GM21447 (cell line): ENCODE results near the gene ASPSCR1.
"Not testable (repeated sequence)": the region's sequence is repeated elsewhere in the genome, so short reads cannot be mapped to it uniquely, and the experiment has no call there.

Experiments used
- ATAC-seq: cut with Tn5 transposase; IDR thresholded peaks from one replicate; pipeline ENCODE4 v1.9.1; 2021; ENCODE audit not compliant: unreplicated experiment

Gene ASPSCR1

DNA sequence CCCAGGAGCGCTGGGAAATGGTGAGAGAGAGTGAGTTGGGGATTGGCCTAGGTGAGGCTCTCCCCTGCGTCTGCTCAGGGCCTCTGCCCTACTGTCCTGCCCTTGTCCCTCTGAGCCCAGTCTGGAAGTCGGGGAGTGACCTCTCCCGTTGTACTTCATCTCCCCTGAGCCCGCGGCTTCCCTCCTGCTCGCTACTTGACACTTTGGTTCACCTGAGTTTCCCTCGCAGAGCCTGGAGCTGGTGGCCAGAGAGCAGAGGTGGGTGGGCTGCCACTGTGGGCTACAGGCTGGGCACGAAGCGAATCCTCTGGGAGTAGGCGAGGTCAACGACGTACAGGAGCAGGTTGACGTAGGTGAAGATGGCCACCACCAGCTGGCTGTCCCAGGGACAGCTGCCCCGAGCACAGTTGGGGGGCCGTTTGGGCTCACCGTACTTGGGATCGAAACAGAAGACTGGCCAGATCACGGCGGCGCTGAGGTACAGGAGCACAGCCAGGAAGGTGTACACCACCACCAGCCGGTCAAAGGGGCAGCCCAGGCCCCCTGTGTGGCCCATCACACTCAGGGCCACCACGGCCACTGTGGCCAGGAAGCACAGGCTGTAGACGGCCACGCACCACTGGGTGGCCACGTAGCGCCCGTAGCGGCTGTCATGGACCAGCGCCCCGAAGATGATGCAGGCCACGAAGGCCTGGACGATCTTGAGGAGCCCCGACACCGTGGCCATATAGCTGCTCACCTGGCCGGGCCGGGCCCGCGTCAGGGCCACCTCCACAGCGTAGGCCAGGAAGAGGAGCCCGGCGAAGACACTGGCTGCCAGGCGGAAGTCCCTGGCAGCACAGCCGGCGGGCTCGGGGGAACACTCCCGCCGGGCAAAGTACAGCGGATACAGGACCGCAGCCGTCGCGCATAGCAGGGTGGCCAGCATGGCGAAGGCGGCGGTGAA, 36.6 kb upstream of the ASPSCR1 start:
- no peak for ATAC-seq

DNA sequence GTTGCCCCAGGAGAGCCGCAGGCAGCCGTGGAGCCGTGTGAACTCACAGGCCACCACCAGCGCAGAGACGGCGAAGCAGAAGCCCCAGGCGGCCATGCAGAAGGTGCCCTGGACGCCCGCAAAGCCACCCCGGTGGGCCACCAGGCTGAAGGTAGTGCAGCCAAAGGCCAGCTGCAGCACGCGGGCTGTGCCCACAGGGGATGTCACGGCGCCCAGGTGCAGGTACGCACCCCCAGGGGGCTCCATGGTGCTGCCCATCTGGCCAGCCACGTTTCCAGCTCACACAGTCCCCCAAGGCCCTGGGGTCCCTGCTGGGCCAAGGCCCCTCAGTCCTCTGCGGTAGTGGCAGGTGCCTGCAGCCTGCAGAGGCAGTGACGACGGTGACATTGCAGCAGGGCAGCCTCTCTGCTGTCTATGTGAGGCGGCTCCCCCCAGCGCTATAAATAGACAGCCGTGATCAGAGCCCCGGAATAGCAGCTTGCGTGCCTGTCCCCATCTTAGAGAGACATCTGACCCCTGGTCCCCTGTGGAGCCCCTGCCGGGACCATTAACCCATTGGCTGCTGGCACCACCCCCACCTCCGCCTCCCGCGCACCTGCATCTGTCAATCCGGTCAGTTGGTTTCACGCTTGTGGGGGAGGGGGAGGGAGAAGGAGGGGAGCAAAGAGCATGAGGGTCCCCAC, 35.8 kb upstream of the ASPSCR1 start:
- ATAC-seq: no peak

DNA sequence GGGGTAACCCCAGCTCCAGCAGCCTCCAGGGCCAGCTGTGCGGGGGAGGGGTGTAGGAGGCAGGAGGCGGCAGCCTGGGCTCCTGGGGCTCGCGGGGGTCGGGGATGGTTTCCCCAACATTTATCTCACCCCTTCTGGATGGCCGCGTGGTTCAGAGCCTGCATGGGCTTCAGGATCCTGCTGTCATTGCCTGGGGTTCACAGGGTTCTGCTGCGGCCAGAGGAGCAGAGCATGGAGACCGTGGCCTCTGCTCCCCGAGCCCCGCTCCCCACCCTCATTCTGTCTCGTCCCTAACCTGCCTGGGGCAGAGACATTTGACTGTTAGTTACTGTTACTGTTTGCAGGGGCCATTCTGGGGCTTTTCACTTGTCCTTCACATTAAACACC, 35.3 kb upstream of the ASPSCR1 start:
- ATAC-seq: no peak

DNA sequence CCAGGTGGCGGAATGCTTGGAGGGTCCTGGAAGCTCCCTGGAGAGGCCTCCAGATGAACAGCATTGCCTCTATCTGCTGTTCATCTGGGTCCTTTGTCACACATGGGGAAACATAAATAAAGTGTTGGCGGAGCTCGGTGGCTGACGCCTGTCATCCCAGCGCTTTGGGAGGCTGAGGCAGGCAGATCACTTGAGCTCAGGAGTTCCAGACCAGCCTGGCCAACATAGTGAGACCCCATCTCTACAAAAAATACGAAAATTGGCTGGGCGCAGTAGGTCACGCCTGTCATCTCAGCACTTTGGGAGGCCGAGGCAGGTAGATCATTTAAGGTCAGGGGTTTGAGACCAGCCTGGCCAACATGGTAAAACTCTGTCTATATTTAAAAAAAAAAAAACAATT, 32.6 kb upstream of the ASPSCR1 start:
- no peak for ATAC-seq

DNA sequence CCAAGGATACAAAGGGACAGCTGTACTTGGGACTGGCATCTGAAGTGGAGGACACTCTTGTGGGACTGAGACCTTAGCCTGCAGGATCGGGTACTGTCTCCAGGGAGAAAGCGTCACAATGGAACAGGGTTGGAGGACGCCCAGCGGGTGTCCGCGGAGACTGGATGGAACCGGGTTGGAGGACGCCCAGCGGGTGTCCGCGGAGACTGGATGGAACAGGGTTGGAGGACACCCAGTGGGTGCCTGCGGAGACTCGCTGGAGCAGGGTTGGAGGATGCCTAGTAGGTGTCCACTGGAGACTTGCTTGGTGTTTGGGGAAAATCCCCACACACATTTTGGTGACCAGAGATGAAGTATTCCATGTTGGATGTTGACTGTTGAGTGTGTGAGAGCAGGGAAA, 30.2 kb upstream of the ASPSCR1 start, which contains the start of gene MYADML2:
Gene MYADML2 (minus strand): TSS at position 45 of the 400 bp plus-strand sequence. CDS start 5,492 bp downstream, outside the sequence.
- ATAC-seq: no peak

DNA sequence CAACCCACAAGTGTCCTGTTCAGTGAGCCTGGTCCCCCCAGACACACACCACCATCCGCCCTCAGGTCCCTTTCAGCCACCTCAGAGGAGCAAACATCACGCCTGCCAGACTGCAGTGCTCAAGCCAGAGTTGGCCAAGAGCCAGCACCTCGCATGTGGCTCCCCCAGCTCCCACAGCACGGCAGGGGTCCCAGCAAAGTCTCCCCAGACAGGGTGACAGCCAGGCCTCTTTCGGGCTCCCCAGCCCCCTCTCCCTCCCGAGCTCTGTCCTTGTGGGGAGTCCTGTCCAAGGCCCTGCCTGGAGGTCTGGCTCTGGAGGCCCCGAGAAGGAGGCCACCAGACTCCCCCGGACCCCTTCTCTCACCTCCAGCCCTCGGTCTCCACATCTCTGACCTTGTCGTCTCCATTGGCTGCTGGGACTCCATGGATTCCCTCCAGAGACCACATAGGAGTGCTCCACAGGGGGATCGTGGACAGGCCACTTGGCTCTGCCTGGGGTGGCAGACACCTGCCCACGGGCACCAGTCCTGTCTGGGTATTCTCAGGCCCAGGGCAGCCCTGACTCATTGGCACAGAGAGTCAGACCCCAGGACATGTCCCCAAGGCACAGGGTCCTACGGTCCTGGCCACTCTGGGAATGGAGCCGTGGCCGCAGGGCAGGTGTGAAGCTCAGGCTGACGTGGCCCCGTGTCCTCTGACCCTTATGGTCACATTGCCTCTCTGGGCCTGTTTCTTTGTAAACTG, 28.6 kb upstream of the ASPSCR1 start:
- ATAC-seq: no peak

DNA sequence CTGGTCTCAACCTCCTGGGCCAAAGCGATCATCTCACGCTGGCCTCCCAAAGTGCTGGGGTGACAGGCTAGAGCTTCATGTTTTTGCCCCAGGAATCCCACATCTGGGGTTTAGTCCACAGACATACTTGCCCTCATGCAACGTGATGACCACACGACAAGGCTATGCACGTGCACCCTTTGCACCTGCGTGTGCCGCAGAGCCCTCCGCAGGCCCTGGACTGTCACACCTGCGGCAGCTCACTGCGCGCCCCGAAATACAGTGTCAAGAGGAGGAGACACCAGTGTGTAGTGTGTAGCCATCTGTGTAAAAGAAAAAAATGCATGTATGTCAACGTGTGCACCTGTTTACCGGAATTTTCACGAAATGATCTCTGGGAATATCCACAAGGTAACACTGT, 26.9 kb upstream of the ASPSCR1 start:
- no peak for ATAC-seq

DNA sequence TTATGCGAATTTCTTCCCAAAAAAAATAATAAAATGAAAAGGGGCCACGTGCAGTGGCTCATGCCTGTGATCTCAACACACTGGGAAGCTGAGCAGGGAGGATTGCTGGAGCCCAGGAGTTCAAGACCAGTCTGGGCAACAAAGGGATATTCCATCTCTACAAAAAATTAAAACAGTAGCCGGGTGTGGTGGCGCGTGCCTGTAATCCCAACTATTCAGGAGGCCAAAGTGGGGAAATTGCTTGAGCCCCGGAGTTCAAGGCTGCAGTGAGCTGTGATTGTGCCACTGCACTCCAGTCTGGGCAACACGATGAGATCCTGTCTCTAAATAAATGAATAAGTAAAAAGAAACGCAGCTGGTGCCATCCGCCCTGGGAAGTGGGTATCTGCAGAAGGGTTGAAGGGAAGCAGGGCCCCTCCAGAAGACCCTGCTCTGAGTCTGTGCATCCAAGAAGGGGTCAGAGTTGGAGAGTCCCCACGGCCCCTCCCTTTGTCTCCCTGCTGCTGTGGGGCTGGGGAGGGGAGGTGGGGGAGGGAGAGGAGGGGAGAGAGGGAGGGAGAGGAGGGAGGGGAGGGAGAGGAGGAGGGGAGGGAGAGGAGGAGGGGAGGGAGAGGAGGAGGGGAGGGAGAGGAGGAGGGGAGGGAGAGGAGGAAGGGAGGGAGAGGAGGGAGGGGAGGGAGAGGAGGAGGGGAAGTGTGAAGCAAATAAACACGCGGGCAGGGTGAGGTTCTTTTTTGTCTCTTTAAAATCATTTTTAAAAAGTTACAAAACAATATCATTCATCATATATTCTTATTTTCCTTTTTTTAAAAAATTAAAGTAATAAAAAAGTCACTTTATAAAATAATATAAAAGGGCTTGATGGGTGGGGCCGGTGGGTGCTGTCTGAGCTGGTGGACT, 25.4 kb upstream of the ASPSCR1 start:
- ATAC-seq: no peak

DNA sequence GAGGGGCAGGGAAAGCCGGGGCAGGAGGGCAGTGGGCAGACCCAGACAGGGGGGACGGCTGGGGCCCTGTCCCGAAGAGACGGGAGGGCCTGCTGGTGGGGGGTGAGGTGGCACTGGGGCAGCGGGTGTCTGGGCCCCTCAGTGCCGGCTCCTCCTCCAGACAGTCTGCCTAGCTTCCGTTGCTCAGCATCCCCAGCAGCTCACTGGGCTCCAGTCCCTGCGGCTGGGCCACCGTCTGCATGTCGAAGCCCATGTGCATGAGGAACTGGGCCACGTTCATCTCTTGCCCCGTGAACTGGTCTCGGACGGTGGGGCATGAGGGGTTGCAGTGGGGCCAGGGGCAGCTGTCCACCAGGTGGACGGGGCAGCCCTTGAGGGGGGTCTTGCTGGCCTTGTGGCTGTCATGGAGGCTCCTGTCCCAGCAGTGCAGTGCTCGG, 24.6 kb upstream of the ASPSCR1 start:
- no peak for ATAC-seq

DNA sequence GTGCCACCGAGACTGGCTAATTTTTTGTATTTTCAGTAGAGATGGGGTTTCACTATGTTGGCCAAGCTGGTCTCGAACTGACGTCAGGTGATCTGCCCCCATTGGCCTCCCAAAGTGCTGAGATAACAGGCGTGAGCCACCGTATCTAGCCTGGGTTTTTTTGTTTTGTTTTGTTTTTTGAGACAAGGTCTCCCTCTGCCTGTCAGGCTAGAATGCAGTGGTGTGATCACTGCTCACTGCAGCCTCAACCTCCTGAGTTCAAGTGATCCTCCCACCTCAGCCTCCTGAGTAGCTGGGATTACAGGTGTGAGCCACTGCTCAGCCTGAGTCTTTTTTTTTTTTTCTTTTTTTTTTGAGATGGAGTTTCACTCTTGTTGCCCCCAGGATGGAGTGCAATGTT, 24.0 kb upstream of the ASPSCR1 start:
- ATAC-seq: not testable (repeated sequence)

DNA sequence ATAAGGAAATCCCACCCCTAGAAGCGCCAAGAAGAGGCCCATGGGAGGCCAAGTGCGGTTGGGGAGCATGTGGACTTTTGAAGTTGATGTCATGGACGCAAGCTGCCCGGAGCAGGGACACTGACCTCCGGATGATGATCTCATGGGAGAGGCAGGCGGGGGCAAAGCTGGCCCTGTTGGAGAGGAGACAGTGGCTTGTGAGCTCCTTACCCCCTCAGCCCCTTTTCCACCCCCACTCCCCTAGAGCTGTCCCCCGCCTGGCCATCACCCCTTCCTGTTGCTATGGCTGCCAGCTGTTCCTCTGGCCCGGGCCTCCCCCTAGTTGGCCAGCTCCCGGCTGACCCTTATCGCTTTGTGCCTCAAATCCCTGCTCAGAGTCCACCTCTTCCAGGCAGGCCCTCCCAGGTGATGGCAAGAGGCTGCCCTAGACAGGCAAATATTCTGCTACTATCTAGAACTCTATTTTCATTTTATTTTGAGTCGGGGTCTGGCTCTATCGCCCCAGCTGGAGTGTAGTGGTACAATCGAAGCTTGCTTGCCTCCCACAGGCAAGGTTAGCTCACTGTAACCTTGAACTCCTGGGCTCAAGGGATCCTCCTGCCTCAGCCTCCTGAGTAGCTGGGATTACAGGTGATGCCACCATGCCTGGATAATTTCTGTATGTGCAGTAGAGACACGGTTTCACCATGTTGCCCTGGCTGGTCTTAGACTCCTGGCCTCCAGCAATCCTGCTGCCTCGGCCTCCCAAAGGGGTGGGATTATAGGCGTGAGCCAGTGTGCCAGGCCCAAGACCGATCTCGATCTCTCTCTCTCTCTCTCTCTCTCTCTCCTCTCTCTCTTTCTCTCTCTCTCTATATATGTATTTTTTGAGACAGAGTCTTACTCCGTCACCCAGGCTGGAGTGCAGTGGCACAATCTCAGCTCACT, 23.0 kb upstream of the ASPSCR1 start:
- ATAC-seq: no peak

DNA sequence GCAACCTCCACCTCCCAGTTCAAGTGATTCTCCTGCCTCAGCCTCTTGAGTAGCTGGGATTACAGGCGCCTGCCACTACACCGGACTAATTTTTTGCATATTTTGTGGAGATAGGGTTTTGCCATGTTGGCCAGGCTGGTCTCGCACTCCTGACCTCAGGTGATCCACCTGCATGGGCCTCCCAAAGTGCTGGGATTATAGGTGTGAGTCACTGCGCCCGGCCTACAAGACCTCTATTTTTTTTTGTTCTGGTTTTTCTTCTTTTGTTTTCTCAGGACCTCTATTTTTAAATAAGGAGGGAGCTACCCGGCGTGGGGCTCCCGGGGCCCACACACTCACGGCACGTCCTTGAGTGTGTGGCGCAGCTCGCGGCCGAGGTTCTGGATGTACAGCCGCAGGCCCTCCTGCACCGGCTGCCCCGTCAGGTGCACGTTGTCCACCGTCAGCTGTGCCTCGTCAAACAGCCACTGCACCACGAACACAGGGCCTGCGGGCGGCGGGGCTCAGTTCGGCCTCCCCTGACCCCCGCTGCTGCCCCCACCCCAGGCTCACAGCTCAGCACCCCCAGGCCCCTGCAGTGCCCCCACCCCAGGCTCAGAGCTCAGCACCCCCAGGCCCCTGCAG, 22.3 kb upstream of the ASPSCR1 start:
- no peak for ATAC-seq

DNA sequence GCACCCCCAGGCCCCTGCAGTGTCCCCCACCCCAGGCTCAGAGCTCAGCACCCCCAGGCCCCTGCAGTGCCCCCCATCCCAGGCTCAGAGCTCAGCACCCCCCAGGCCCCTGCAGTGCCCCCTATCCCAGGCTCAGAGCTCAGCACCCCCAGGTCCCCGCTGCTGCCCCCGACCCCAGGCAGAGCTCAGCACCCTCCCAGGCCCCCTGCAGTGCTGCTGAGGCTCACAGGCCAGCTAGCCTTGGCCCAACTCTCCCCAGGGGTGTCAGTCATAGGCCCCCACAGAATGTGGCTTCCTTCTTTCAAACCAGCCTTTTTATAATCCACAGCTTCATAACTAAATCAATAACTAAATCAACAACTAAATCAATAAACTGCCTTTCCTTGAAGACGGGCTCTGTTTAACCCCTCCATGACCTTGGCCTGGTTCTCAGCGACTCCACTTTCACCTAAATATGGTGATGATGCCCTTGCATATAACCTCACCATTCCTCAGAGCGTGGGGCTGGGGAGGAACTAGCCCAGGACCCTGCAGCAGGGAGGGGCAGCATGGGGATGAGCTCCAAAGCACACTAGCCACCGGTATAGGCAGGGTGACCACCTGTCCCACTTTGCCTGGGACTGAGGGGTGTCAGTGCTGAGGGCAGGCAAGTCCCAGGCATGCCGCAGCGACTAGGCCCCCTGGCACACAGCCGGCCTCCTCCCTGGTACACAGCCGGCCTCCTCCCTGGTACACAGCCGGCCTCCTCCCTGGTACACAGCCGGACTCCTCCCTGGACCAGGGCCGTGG, 21.5 kb upstream of the ASPSCR1 start:
- ATAC-seq: no peak

DNA sequence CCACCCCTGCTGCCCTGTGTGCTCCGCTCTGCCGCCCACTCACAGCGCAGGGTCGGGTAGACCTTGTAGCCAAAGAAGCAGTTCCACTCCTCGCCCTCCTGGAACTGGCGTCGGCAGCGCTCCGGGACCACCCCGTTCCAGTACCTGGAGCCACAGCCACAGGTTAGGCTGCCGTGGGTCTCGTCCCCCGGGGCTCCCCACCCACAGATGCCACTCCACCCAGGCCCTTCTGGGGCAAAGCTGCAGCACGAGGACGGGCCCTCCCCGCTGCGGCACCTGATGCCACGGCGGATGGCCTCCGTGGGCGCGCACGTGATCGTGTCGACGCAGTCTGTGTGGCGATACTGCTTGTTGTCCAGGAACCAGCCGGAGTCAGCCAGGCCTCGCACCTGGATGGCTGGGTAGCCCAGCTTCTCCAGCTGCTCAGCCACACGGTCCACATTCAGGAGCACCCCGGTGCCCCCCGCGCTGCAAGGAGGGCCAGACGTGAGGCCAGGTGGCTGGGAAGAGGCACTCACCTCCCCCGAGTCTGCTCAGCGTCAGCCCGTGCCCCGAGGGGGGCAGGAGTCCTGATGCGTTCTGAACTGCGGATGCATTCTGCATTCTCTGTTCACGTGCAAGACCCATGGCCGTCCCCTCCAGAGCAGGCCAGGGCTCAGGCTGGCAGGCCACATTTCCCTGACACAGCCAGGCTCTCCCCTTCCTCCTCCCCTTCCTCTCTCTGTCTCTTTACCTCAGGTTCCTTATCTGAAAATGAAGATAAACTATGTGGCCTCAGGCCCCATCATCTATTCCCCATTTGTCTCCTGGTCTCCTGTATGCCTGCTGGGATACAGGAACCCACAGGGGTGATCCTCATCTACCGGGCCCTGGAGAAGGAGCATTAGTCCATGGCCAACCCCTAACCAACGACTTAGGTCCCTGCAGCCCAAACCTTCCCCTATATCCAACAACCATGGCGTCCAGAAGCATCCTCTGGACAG, 20.5 kb upstream of the ASPSCR1 start:
- no peak for ATAC-seq

DNA sequence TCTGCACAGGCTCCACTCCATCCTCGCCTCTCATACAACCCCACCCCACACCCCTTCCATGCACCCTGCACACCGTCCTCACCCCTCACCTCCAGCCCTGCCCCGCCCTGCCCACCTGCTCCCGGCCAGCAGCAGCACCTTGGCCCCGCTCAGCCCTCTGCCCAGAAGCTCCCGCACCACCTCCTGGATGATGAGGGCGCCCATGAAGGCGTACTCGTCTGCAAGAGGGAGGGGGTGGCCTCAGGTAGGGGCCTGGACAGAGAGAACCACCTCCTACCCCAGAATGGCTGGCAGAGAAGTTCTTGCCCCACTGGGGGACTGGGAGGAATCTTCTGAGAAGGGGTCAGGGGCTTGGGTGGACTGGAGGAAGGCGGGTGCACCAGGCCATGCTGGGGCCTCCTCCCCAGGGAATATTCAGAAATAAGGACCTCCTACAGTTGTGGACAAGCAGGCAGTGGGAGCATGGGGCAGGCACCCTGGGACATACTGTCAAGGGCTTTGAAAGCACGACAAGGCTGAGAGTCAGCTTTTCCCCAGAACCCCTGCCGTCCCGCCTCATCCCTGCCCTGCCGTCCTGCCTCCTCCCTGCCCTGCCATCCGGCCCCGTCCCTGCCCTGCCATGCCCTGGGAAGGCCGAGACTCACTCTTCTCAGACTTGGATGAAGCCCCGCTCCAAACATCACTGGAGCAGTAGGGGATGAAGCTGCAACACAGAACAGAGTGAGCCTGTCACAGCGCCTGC, 19.6 kb upstream of the ASPSCR1 start:
- no peak for ATAC-seq

DNA sequence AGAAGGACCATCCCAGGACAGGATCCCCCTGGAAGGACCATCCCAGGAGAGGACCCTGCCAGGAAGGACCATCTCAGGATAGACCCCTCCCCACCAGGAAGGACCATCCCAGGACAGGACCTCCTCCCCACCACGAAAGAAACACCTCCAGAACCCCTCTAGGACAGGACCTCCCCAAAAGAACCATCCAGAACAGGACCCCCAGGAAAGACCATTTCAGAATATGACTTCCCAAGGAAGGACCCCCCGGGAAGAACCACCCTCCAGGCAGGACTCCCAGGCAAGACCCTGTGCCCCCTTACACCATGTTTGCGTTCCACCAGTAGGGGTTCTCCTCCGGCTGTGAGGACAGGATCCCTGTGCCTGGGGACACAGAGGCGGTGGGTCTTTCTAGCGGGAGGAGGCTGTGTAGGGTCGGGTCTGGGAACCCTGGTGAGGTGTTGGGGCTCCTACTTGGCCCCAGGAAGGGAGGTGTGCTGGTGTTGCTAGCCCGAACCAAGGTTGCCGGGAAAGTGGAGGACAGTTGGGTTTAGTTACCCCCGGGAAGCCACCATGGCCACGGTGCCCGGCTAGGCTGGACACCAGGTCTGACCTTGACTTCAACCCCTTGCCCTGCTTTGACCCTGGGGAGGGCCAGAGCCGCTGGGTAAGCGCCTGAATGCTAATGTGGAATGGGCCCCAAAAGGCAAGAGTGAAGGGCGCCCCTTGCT, 18.6 kb upstream of the ASPSCR1 start:
- no peak for ATAC-seq
